HepG2 (cell line): ENCODE measurements around the gene KIAA1328. TPM values are rescaled to one million over a fixed set of nuclear protein-coding genes. Genes with fewer than 3 reads are reported as not detected.

Source experiments
- ATAC-seq: fragments of 200-7000 bp; cut with Tn5 transposase; 3 replicates; pipeline ENCODE4 v1.9.1; 2020; ENCODE audit warnings: mild to moderate bottlenecking, moderate library complexity
- BruUV-seq: library from RNA; stranded (reverse); fragments of 400-500 nt; replicated peaks from 2 replicates; lab custom pipeline; 2021; lab: Mats Ljungman, UMichigan
- CTCF ChIA-PET: fragments of 300-600 bp; formaldehyde crosslinking; extraction: SDS; loops from one replicate; lab custom pipeline; 2021; ENCODE audit warnings: low total read pairs, inconsistent platforms, low intra/inter-chr PET ratio; lab: Yijun Ruan, JAX
- POLR2A ChIA-PET: fragments of 350-600 bp; sonication (Branson Sonifier 250); formaldehyde crosslinking; loops from one replicate; lab custom pipeline; 2020; ENCODE audit warnings: antibody characterized with exemption, inconsistent platforms; lab: Yijun Ruan, JAX
- DNase-seq: peaks from one replicate; pipeline ENCODE4 v3.0.0-alpha.2; 2015; ENCODE audit warnings: low spot score
- FAIRE-seq: peaks from 3 replicates; lab custom pipeline; 2011; peaks lifted over from hg19 to GRCh38; lab: Jason Lieb, UNC
- H2AFZ ChIP-seq: one replicate; pipeline ENCODE4 v1.6.1; 2011; ENCODE audit warnings: low read length, inconsistent platforms
- H3K27ac ChIP-seq: fragments of 300-600 bp; 3 replicates; pipeline ENCODE4 v1.8.0; 2011; ENCODE audit warnings: mixed run types, mild to moderate bottlenecking, mixed read lengths, low read length, inconsistent platforms; ENCODE audit not compliant: insufficient read depth; ENCODE audit errors: extremely low read length
- H3K27me3 ChIP-seq, 2 experiments: fragments of 200-600 bp in 1 of 2; 2 replicates in 1 of 2; 3 replicates in 1 of 2; pipeline versions ENCODE4 v1.6.0 to v1.8.0; 2011; ENCODE audit warnings: low read length in 2 of 2, mild to moderate bottlenecking in 2 of 2, moderate library complexity in 2 of 2, inconsistent platforms in 1 of 2; ENCODE audit not compliant: insufficient read depth in 2 of 2, control insufficient read depth in 1 of 2
- H3K36me3 ChIP-seq, 2 experiments: fragments of 200-600 bp in 1 of 2; replicated peaks in 1 of 2; 2 replicates in 1 of 2; 3 replicates in 1 of 2; pipeline versions ENCODE4 v1.5.1 to v1.8.0; 2011; ENCODE audit warnings: low read length in 2 of 2, inconsistent platforms in 1 of 2; ENCODE audit not compliant: insufficient read depth in 2 of 2, control insufficient read depth in 1 of 2
- H3K4me1 ChIP-seq: 2 replicates; pipeline ENCODE4 v1.5.1; 2012; ENCODE audit warnings: low read length, inconsistent platforms; ENCODE audit not compliant: insufficient read depth
- H3K4me2 ChIP-seq: 2 replicates; pipeline ENCODE4 v1.6.0; 2011; ENCODE audit warnings: low read depth, low read length, inconsistent platforms
- H3K4me3 ChIP-seq, 3 experiments: fragments of 200-600 bp in 1 of 3; sonication (generic), shearing (Covaris generic) in 1 of 3; replicated peaks in 1 of 3; 2 replicates each; pipeline ENCODE4 v1.5.1; 2011 to 2016; ENCODE audit warnings: low read length in 3 of 3, inconsistent platforms in 2 of 3, low read depth in 2 of 3, mild to moderate bottlenecking in 2 of 3, control low read depth in 1 of 3, mixed read lengths in 1 of 3; ENCODE audit not compliant: insufficient read depth in 1 of 3
- H3K79me2 ChIP-seq: one replicate; pipeline ENCODE4 v1.6.1; 2011; ENCODE audit warnings: low read length, inconsistent platforms; ENCODE audit not compliant: insufficient read depth
- H3K9ac ChIP-seq: 2 replicates; pipeline ENCODE4 v1.6.0; 2011; ENCODE audit warnings: mild to moderate bottlenecking, low read depth, low read length, inconsistent platforms; ENCODE audit not compliant: insufficient read depth
- H3K9me3 ChIP-seq: 2 replicates; pipeline ENCODE4 v1.5.1; 2012; ENCODE audit warnings: mild to moderate bottlenecking, low read length
- H4K20me1 ChIP-seq: 2 replicates; pipeline ENCODE4 v1.6.0; 2011; ENCODE audit warnings: inconsistent platforms, mild to moderate bottlenecking, low read length, moderate library complexity; ENCODE audit not compliant: insufficient read depth
- CBFB ChIP-seq: sonication (generic); formaldehyde crosslinking; IDR thresholded peaks from 2 replicates; pipeline ENCODE4 v1.4.0; 2020; ENCODE audit warnings: missing genetic modification reagents
- GPN1 ChIP-seq: sonication (generic); formaldehyde crosslinking; IDR thresholded peaks from 2 replicates; pipeline ENCODE4 v1.5.1; 2020; ENCODE audit warnings: missing genetic modification reagents, borderline replicate concordance
- NFE2L2 ChIP-seq: fragments of 150-350 bp; IDR thresholded peaks from 2 replicates; pipeline ENCODE4 v1.6.1; 2014; ENCODE audit warnings: low read length
- ZNF253 ChIP-seq: sonication (generic); formaldehyde crosslinking; IDR thresholded peaks from 2 replicates; pipeline ENCODE4 v1.8.0; 2022; ENCODE audit warnings: mild to moderate bottlenecking, missing genetic modification reagents, borderline replicate concordance
- ZNF598 ChIP-seq: sonication (generic); formaldehyde crosslinking; IDR thresholded peaks from 2 replicates; pipeline ENCODE4 v1.5.1; 2020; ENCODE audit warnings: mild to moderate bottlenecking, missing genetic modification reagents, borderline replicate concordance
- ZNF7 ChIP-seq: IDR thresholded peaks from 2 replicates; pipeline ENCODE4 v1.6.1; 2016; ENCODE audit warnings: missing biosample characterization, missing genetic modification reagents
- whole genome bisulfite sequencing: methylation state at CpG from one replicate; pipeline ENCODE4 v1.1.6; 2017; ENCODE audit warnings: low lambda C conversion rate; 5-methylcytosine and 5-hydroxymethylcytosine counted together
- in situ Hi-C: cut with HindIII; loops from 2 replicates; pipeline ENCODE4 v1.10.0; 2017; ENCODE audit warnings: low pct_unique_long_range_greater_than_20kb; ENCODE audit not compliant: extremely low pct_ligation_motif_present
- intact Hi-C: fragments of 100-400 bp; cut with micrococcal nuclease; formaldehyde crosslinking; loops from one replicate; pipeline ENCODE4 v1.10.0; 2022; ENCODE audit not compliant: unreplicated experiment
- polyA plus RNA-seq, 8 experiments: library from polyadenylated mRNA; depleted of rRNA in 3 of 8; stranded (reverse) in 7 of 8; unstranded in 1 of 8; fragments of >200 nt; fragmentation: Illumina TruSeq in 4 of 8; extraction: Trizol in 4 of 8; gene quantifications; 2 replicates each; pipeline versions ENCODE4 v1.2.1 to v1.2.3, GENCODE V29; 2011 to 2016; ENCODE audit warnings: low read depth in 4 of 8, missing spikeins in 1 of 8, mixed read lengths in 1 of 8; ENCODE audit not compliant: insufficient read depth in 1 of 8
- total RNA-seq, 5 experiments: library from RNA; depleted of rRNA; stranded (reverse); fragments of >200 nt; fragmentation: Illumina TruSeq; extraction: Trizol; gene quantifications; 2 replicates each; pipeline ENCODE4 v1.2.3, GENCODE V29; 2016; ENCODE audit warnings: low read depth in 1 of 5

Gene KIAA1328
- total and polyA plus RNA-seq, 2 of the 13 experiments (the other 11 are each of a cell fraction or from before 2014, with no cell fraction given): 4.1 to 6.0 TPM

DNA sequence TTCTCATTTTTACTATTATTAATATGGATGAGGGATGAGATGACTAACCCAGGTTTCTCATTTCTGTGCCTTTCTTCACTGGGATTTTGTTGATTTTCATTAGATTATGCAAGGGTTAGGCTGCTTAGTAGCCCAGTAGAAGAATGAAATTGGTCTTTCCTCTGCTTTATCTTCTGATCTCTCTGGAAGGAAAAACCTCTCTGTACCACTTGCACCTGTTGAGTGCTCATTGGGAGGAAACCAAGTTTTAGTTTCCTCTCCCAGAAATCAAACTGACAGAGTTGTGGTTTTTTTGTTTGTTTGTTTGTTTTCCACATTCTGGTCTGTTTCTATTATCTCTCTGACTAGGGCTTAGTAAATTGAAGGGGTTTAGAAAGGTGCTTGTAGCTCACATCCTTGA is 60.8 kb downstream of the KIAA1328 start:
- ChIA-PET CTCF (no interaction called here), POLR2A (no interaction called here)
- FAIRE-seq (no peak), DNase-seq (no peak), ATAC-seq (no peak)
- Histone ChIP-seq H4K20me1 (no peaks in the 10 kb centered on the region), H3K4me2 (no peak overlapping the region), H3K4me1 (no peaks in the 10 kb centered on the region), H3K9ac (no peak overlapping the region), H3K4me3 (no peak overlapping the region), H3K79me2 (no peaks in the 10 kb centered on the region), H3K9me3 (no peaks in the 10 kb centered on the region), H3K27me3 (no peaks in the 10 kb centered on the region), H3K27ac (no peak overlapping the region), H2AFZ (no peak overlapping the region), H3K36me3 (no peaks in the 10 kb centered on the region)
- intact Hi-C loops (loop anchor here (10.0 kb wide), 1 partner anchor 205 kb away; no protein-coding TSS in a partner anchor), in situ Hi-C loops (no loop called here)
- BruUV-seq: no TSS peak
- TF ChIP-seq ZNF7 (CRISPR knock-in tag) (no peak), ZNF598 (CRISPR knock-in tag) (no peak)

GRCh38 chr18:36890598-36890997 is 61.7 kb downstream of the KIAA1328 start:
- no peak overlapping the region for H2AFZ ChIP-seq
- no peaks in the 10 kb centered on the region for H3K27me3 ChIP-seq
- no peak for ATAC-seq
- no peak for TF ChIP-seq CBFB (CRISPR knock-in tag)
- TF ChIP-seq ZNF253: no peak
- TF ChIP-seq GPN1: no peak
- TF ChIP-seq NFE2L2: peak; percentile 54; the same call in 1 of the 2 replicates
- in situ Hi-C loops: no loop called here
- no peak overlapping the region for H3K4me3 ChIP-seq
- H3K9ac ChIP-seq: no peak overlapping the region
- H4K20me1 ChIP-seq: no peaks in the 10 kb centered on the region
- intact Hi-C loops: loop anchor here (10.0 kb wide), 1 partner anchor 206 kb away; no protein-coding TSS in a partner anchor
- no TSS peak for BruUV-seq
- H3K36me3 ChIP-seq: no peaks in the 10 kb centered on the region
- no peak for FAIRE-seq
- no peak overlapping the region for H3K27ac ChIP-seq
- ChIA-PET POLR2A (no interaction called here), CTCF (no interaction called here)
- WGBS: 98% methylated on average over 3 of the region's 3 CpGs
- no peaks in the 10 kb centered on the region for H3K9me3 ChIP-seq
- no peak for DNase-seq
- no peak overlapping the region for H3K4me2 ChIP-seq
- no peaks in the 10 kb centered on the region for H3K79me2 ChIP-seq
- H3K4me1 ChIP-seq: no peaks in the 10 kb centered on the region
